Measurements from ENCODE around the gene ABR.

The ABR gene

GRCh38 chr17:1009229-1010085, 170.3 kb downstream of the ABR start:
- H3K27ac ChIP-seq (ENCODE audit: low read depth, low read length), result no peak overlapping the region
- no peaks in the 10 kb centered on the region for H3K27me3 ChIP-seq (ENCODE audit: control insufficient read depth in 1 of 2, insufficient read depth in 2 of 2, low read length in 2 of 2)
- no peaks in the 10 kb centered on the region for H3K9me3 ChIP-seq (ENCODE audit: low read length)
- peaks cover 20% of the 10 kb centered on the region for H3K4me1 ChIP-seq (ENCODE audit: insufficient read depth, low read length)
- H3K9ac ChIP-seq (ENCODE audit: low read length), result no peak overlapping the region
- no peak overlapping the region for H3K4me3 ChIP-seq (ENCODE audit: low read depth in 1 of 2, low read length in 2 of 2)
- peaks cover 60% of the 10 kb centered on the region for H3K36me3 ChIP-seq (ENCODE audit: insufficient read depth, low read length)

- Histone ChIP-seq H3K27ac (ENCODE audit: low read depth, low read length) (peak overlapping the region; percentile 41), H3K9me3 (ENCODE audit: low read length) (no peaks in the 10 kb centered on the region), H3K27me3 (ENCODE audit: control insufficient read depth in 1 of 2, insufficient read depth in 2 of 2, low read length in 2 of 2) (no peaks in the 10 kb centered on the region), H3K9ac (ENCODE audit: low read length) (no peak overlapping the region), H3K4me1 (ENCODE audit: insufficient read depth, low read length) (peaks cover 28% of the 10 kb centered on the region), H3K36me3 (ENCODE audit: insufficient read depth, low read length) (peaks cover 66% of the 10 kb centered on the region), H3K4me3 (ENCODE audit: low read depth in 1 of 2, low read length in 2 of 2) (no peak overlapping the region)
These were observed 171.6 kb downstream of the ABR start for GRCh38 chr17:1008008-1008761.

- H3K36me3 ChIP-seq (ENCODE audit: insufficient read depth, low read length), result peaks cover 73% of the 10 kb centered on the region
- no peaks in the 10 kb centered on the region for H3K9me3 ChIP-seq (ENCODE audit: low read length)
- H3K4me1 ChIP-seq (ENCODE audit: insufficient read depth, low read length), result peaks cover 35% of the 10 kb centered on the region
- peak overlapping the region; percentile 41 for H3K27ac ChIP-seq (ENCODE audit: low read depth, low read length)
- H3K9ac ChIP-seq (ENCODE audit: low read length), result no peak overlapping the region
- no peaks in the 10 kb centered on the region for H3K27me3 ChIP-seq (ENCODE audit: control insufficient read depth in 1 of 2, insufficient read depth in 2 of 2, low read length in 2 of 2)
- H3K4me3 ChIP-seq (ENCODE audit: low read depth in 1 of 2, low read length in 2 of 2), result no peak overlapping the region
These were observed 172.3 kb downstream of the ABR start for GRCh38 chr17:1007310-1008007.

- Histone ChIP-seq H3K36me3 (ENCODE audit: insufficient read depth, low read length) (peaks cover 74% of the 10 kb centered on the region), H3K9ac (ENCODE audit: low read length) (peak overlapping the region; percentile 14), H3K9me3 (ENCODE audit: low read length) (no peaks in the 10 kb centered on the region), H3K4me1 (ENCODE audit: insufficient read depth, low read length) (peaks cover 49% of the 10 kb centered on the region), H3K27ac (ENCODE audit: low read depth, low read length) (peak overlapping the region; percentile 75), H3K4me3 (ENCODE audit: low read depth in 1 of 2, low read length in 2 of 2) (peak overlapping the region in 1 of 2 donors; percentile 38), H3K27me3 (ENCODE audit: control insufficient read depth in 1 of 2, insufficient read depth in 2 of 2, low read length in 2 of 2) (no peaks in the 10 kb centered on the region)
These were observed 173.7 kb downstream of the ABR start for GRCh38 chr17:1006054-1006453.

- Histone ChIP-seq H3K36me3 (ENCODE audit: insufficient read depth, low read length) (peaks cover 74% of the 10 kb centered on the region), H3K4me1 (ENCODE audit: insufficient read depth, low read length) (peaks cover 55% of the 10 kb centered on the region), H3K27ac (ENCODE audit: low read depth, low read length) (peak overlapping the region; percentile 75), H3K27me3 (ENCODE audit: control insufficient read depth in 1 of 2, insufficient read depth in 2 of 2, low read length in 2 of 2) (no peaks in the 10 kb centered on the region), H3K9me3 (ENCODE audit: low read length) (no peaks in the 10 kb centered on the region), H3K4me3 (ENCODE audit: low read depth in 1 of 2, low read length in 2 of 2) (peak overlapping the region in 1 of 2 donors; percentile 38), H3K9ac (ENCODE audit: low read length) (peak overlapping the region; percentile 14)
These were observed 174.3 kb downstream of the ABR start for GRCh38 chr17:1005361-1005946.

GRCh38 chr17:1004769-1005295, 174.9 kb downstream of the ABR start:
- Histone ChIP-seq H3K27ac (ENCODE audit: low read depth, low read length) (no peak overlapping the region), H3K27me3 (ENCODE audit: control insufficient read depth in 1 of 2, insufficient read depth in 2 of 2, low read length in 2 of 2) (no peaks in the 10 kb centered on the region), H3K36me3 (ENCODE audit: insufficient read depth, low read length) (peaks cover 71% of the 10 kb centered on the region), H3K9ac (ENCODE audit: low read length) (no peak overlapping the region), H3K9me3 (ENCODE audit: low read length) (no peaks in the 10 kb centered on the region), H3K4me1 (ENCODE audit: insufficient read depth, low read length) (peaks cover 58% of the 10 kb centered on the region), H3K4me3 (ENCODE audit: low read depth in 1 of 2, low read length in 2 of 2) (peak overlapping the region in 1 of 2 donors; percentile 16)

- peaks cover 64% of the 10 kb centered on the region for H3K4me1 ChIP-seq (ENCODE audit: insufficient read depth, low read length)
- no peaks in the 10 kb centered on the region for H3K27me3 ChIP-seq (ENCODE audit: control insufficient read depth in 1 of 2, insufficient read depth in 2 of 2, low read length in 2 of 2)
- H3K9me3 ChIP-seq (ENCODE audit: low read length), result no peaks in the 10 kb centered on the region
- H3K36me3 ChIP-seq (ENCODE audit: insufficient read depth, low read length), result peaks cover 70% of the 10 kb centered on the region
- no peak overlapping the region for H3K27ac ChIP-seq (ENCODE audit: low read depth, low read length)
- no peak overlapping the region for H3K9ac ChIP-seq (ENCODE audit: low read length)
- H3K4me3 ChIP-seq (ENCODE audit: low read depth in 1 of 2, low read length in 2 of 2), result no peak overlapping the region
These were observed 175.6 kb downstream of the ABR start for GRCh38 chr17:1003972-1004768.

- Histone ChIP-seq H3K9ac (ENCODE audit: low read length) (no peak overlapping the region), H3K4me1 (ENCODE audit: insufficient read depth, low read length) (peaks cover 68% of the 10 kb centered on the region), H3K36me3 (ENCODE audit: insufficient read depth, low read length) (peaks cover 65% of the 10 kb centered on the region), H3K9me3 (ENCODE audit: low read length) (no peaks in the 10 kb centered on the region), H3K4me3 (ENCODE audit: low read depth in 1 of 2, low read length in 2 of 2) (no peak overlapping the region), H3K27me3 (ENCODE audit: control insufficient read depth in 1 of 2, insufficient read depth in 2 of 2, low read length in 2 of 2) (no peaks in the 10 kb centered on the region), H3K27ac (ENCODE audit: low read depth, low read length) (no peak overlapping the region)
These were observed 176.2 kb downstream of the ABR start for GRCh38 chr17:1003633-1003971.

GRCh38 chr17:1002771-1003555, 176.8 kb downstream of the ABR start:
- peaks cover 59% of the 10 kb centered on the region for H3K36me3 ChIP-seq (ENCODE audit: insufficient read depth, low read length)
- H3K9me3 ChIP-seq (ENCODE audit: low read length), result no peaks in the 10 kb centered on the region
- no peak overlapping the region for H3K4me3 ChIP-seq (ENCODE audit: low read depth in 1 of 2, low read length in 2 of 2)
- peaks cover 75% of the 10 kb centered on the region for H3K4me1 ChIP-seq (ENCODE audit: insufficient read depth, low read length)
- H3K27ac ChIP-seq (ENCODE audit: low read depth, low read length), result no peak overlapping the region
- H3K9ac ChIP-seq (ENCODE audit: low read length), result no peak overlapping the region
- no peaks in the 10 kb centered on the region for H3K27me3 ChIP-seq (ENCODE audit: control insufficient read depth in 1 of 2, insufficient read depth in 2 of 2, low read length in 2 of 2)

- peaks cover 53% of the 10 kb centered on the region for H3K36me3 ChIP-seq (ENCODE audit: insufficient read depth, low read length)
- H3K27ac ChIP-seq (ENCODE audit: low read depth, low read length), result peak overlapping the region; percentile 56
- peaks cover 81% of the 10 kb centered on the region for H3K4me1 ChIP-seq (ENCODE audit: insufficient read depth, low read length)
- no peak overlapping the region for H3K9ac ChIP-seq (ENCODE audit: low read length)
- no peak overlapping the region for H3K4me3 ChIP-seq (ENCODE audit: low read depth in 1 of 2, low read length in 2 of 2)
- H3K27me3 ChIP-seq (ENCODE audit: control insufficient read depth in 1 of 2, insufficient read depth in 2 of 2, low read length in 2 of 2), result no peaks in the 10 kb centered on the region
- H3K9me3 ChIP-seq (ENCODE audit: low read length), result no peaks in the 10 kb centered on the region
These were observed 177.4 kb downstream of the ABR start for GRCh38 chr17:1002412-1002753.

All from muscle layer of colon (tissue), 2 donors.